Skin epidermis (tissue), 12 donors: ENCODE results near the gene LAGE3.
"Not testable (repeated sequence)": the region's sequence is repeated elsewhere in the genome, so short reads cannot be mapped to it uniquely, and the experiment has no call there.

Experiments used
- H3K27ac ChIP-seq, 21 experiments: fragments of 200-600 bp; sonication (generic) in 11 of 21; one replicate each; pipeline ENCODE4 v1.5.0; 2020; ENCODE audit warnings: mild to moderate bottlenecking in 3 of 21, inconsistent platforms in 2 of 21, moderate library complexity in 2 of 21
- H3K4me3 ChIP-seq, 7 experiments: fragments of 200-600 bp; sonication (generic) in 2 of 7; one replicate each; pipeline ENCODE4 v1.5.0; 2020; ENCODE audit warnings: inconsistent platforms in 2 of 7, mild to moderate bottlenecking in 2 of 7, moderate library complexity in 1 of 7

The LAGE3 gene

DNA sequence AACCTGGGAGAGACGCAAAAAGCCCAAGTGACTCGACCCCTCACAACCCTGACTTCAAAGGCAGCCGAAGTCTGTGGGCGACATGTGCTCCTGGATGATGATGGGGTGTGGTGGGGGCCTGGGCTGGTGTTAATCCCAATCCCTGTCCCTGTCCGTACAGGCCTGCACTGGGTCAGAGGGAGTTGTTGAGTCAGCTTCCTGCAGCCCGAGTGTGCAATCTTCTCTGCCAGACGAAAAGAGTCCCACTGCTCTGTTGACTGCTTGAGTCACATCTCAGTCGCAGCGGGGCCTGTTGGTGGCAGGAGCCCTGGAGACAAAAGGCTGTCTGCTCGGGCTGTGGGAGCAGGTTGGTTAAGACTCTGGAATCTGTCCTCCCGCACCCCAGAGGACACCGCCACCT lies 26.7 kb upstream of the LAGE3 start:
- no peak overlapping the region for H3K4me3 ChIP-seq
- H3K27ac ChIP-seq: no peak overlapping the region

DNA sequence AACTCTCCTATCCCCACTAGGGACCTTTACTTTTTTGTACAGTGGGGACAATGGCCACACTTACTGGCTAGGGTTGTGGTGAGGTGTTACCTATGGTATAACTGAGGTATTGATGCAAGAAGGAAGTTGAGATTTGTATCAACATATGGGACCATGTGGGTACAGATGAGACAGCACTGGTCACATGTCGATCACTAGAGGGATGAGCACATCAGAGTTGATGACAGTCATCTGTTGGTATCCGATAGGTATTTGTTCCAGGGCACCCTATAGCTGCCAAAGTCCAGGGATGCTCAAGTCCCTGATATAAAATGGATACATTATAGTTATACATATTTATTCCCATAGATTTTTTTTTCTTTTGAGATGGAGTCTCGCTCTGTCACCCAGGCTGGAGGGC lies 23.9 kb upstream of the LAGE3 start:
- no peak overlapping the region for H3K4me3 ChIP-seq
- H3K27ac ChIP-seq: no peak overlapping the region

DNA sequence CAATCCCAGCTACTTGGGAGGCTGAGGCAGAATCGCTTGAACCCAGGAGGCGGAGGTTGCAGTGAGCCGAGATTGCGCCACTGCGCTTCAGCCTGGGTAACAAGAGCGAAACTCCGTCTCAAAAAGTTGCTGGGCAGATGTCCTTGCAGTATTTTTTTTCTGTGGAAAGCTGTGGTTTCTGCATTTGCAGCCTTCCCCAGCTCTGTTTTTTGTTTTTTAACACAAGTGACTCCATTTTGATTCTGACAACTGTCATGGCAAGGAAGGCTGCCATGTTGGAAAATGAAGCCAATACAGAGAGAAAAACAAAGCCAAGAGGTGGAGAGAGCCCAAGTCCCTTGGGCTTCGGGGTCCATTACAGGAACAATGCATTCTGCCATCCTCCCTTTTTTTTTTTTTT lies 23.0 kb upstream of the LAGE3 start:
- H3K4me3 ChIP-seq: no peak overlapping the region
- H3K27ac ChIP-seq: no peak overlapping the region

DNA sequence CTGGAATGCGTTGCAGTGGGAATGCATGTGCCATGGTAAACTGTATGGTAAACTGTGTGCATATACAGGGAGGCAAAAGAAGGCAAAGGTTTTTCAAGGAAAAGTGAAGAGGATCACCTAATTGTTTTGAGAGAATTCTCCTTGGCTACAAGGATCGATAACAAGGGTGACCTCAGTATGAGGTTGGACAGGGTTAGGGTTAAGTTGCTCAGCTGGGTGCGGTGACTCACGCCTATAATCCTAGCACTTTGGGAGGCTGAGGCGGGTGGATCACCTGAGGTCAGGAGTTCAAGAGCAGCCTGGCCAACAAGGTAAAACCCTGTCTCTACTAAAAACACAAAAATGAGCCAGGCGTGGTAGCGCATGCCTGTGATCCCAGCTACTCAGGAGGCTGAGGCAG lies 22.3 kb upstream of the LAGE3 start:
- H3K27ac ChIP-seq, H3K4me3 ChIP-seq: not testable (repeated sequence)

DNA sequence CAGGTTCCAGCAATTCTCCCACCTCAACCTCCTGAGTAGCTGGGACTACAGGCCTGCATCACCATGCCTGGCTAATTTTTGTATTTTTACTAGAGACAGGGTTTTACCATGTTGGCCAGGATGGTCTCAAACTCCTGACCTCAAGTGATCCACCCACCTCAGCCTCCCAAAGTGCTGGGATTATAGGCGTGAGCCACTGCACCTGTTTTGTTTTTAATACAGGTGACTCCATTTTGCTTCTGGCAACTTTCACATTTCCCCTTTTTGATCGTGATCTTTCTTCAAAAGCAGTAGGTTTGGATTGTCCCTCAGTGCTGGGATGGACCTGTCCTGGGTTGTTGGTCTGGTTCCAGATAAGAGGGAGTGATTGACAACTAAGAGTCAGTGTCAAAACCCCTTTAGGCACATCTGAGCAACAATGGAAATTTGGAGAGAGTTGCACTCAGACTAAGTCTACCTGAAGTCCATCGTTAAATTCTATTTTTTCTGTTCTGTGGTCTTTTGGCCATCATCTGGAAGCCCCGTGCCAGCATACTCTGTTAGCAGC lies 17.6 kb upstream of the LAGE3 start:
- H3K27ac ChIP-seq, H3K4me3 ChIP-seq: not testable (repeated sequence)

DNA sequence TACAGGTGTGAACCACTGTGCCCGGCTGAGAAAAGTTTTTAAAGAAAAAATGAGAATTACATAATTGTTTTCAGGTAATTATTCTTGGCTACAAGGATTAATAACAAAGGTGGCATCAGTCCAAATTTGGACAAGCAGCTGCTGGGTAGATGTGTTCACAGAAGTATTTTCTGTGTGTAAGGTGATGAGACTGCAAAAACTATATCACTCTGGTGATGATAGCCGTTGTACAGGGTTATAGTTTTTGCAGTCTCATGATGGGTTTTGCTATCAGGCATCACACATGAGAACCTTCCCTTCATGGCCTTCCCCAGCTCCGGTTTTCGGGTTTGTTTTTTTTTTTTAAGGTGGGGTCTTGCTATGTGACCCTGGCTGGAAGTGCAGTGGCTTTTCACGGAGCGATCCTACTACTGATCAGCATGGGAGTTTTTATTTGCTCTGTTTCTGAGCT lies 16.4 kb upstream of the LAGE3 start:
- Histone ChIP-seq H3K4me3 (no peak overlapping the region), H3K27ac (no peak overlapping the region)

DNA sequence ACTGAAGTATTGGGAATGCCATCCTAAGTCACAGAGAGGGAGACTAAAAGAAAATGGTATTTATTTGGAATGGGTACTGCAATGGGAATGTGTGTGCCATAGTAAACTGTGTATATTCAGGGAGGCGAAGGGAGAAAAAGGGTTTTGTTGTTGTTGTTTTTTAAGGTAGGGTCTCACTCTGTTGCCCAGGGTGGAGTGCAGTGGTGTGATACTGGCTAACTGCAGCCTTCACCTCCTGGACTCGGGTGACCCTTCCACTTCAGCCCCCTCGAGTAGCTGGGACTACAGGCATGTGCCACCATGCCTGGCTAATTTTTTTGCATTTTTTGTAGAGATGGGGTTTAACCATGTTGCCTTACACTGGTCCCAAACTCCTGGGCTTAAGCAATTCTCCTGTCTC lies 15.6 kb upstream of the LAGE3 start:
- no peak overlapping the region for H3K27ac ChIP-seq
- H3K4me3 ChIP-seq: no peak overlapping the region

DNA sequence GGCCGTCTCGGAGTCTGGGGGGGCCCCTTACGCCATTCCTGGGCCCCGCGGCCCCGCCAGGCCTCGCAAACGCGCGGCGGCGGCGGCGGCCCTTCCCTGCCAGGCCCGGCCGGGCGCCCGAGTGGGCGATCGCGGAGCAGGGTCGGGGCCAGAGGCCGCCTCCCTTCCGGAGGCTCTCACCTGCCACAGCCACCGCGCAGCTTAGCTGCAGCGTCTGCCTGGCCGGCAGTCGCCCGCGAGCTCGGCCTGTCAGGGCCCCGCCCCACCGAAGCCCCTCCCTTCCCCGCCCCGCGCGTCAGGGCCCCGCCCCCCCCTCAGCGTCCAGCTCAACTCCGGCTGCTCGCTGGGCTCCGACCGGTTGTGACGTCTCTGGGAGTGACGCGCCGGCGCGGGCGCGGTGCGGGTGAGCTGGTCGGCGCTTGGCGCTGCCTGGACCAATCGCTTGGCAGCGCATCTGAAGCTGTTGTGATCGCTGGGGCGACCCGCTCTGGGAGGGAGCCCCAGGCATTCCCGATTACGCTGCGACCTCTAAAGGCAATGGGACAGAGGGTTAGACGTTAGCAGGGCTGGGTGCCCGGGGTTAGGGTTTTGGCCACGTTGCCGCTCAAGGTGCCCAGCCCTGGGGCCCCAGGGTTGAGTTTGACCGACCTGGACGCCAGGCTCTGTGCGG lies 11.5 kb upstream of the LAGE3 start, which contains the start of gene SLC10A3:
SLC10A3 (minus strand) TSS at position 216 of the 670 bp plus-strand sequence. CDS start 1,689 bp downstream, outside the sequence.
- Histone ChIP-seq H3K4me3 (peak within 1 kb of the TSS; percentile 48 to 74 (median 59)), H3K27ac (peak within 1 kb of the TSS; percentile 78 to 98 (median 91))

DNA sequence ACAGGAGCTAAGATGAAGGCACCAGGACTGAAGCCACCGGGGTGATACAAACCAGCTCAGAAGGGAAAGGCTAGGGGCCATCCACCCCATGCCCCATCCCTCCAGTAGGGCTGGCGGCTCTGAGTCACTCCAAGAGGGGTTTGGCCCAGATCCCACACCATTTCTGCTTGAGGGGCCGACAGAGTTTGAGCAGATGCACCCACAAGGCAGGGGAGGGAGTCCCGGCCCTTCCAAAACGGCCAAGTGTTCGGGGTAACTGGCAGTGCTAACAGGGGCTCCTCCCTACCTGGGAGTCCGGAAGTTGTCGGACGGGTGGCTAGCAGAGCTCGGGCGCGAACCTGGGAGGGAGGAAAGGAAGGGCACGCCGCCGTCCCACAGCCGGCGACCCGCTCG lies 10.9 kb upstream of the LAGE3 start:
- Histone ChIP-seq H3K4me3 (peak overlapping the region; percentile 48 to 74 (median 59)), H3K27ac (peak overlapping the region; percentile 78 to 98 (median 91))

DNA sequence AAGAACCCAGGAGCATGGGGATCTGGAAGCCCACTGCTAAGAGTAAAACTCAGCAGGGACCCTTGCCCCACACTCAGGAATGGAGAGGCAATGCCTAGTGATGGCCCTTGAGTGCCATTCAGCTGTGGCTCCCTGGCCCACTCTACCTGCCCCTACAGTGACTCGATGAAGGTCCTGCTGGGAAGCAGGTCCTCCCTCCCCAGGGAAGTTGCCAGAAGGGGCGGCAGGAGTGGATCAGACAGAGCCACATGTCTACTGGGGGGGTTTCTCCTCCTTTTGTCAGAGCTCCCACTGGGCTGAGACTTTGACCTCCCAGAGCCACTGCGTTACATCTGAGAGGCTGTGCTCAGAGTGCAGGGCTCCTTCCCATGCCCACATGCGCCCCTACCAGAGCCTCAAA lies 10.1 kb upstream of the LAGE3 start:
- Histone ChIP-seq H3K4me3 (peak overlapping the region in 6 of 7 experiments; percentile 48 to 74 (median 60)), H3K27ac (peak overlapping the region in 12 of 21 experiments; percentile 39 to 98 (median 94))

DNA sequence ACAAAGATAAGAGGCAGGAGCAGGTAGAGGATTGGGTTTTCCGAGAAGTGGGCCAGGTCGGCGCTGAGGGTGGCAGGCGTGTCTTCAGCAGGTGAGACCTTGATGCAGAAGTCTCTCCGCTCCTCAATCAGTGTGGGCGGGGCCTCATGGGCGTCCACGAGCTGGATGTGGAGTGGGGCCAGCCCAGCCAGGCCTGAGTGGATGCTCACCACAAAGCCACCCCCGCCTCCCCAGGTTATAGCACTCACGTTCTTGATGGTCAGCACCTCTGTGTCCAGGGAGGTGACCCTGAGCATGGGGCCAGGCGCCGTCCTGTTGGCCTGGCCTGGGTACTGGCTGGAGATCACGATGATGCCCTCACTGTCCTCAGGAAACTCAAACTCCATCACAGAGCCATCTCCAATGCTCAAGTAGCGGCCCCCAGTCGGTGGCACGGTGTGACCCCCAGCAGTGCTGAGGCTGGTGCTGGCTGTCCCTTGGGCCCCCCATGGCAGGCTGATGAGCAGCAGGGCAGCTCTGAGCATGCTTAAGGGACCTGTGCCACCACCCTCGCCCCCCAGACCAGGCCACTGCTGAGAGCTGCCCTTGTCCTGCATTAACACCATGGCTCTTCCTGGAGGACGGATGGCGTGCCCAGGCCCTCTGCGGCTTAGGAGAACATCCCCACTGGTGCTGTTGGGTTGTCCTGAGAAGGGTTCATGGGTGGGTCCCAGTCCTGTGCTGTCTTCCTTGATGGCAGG lies 9.4 kb upstream of the LAGE3 start:
- Histone ChIP-seq H3K4me3 (no peak overlapping the region), H3K27ac (peak overlapping the region in 2 of 21 experiments; percentile 96 to 98)

DNA sequence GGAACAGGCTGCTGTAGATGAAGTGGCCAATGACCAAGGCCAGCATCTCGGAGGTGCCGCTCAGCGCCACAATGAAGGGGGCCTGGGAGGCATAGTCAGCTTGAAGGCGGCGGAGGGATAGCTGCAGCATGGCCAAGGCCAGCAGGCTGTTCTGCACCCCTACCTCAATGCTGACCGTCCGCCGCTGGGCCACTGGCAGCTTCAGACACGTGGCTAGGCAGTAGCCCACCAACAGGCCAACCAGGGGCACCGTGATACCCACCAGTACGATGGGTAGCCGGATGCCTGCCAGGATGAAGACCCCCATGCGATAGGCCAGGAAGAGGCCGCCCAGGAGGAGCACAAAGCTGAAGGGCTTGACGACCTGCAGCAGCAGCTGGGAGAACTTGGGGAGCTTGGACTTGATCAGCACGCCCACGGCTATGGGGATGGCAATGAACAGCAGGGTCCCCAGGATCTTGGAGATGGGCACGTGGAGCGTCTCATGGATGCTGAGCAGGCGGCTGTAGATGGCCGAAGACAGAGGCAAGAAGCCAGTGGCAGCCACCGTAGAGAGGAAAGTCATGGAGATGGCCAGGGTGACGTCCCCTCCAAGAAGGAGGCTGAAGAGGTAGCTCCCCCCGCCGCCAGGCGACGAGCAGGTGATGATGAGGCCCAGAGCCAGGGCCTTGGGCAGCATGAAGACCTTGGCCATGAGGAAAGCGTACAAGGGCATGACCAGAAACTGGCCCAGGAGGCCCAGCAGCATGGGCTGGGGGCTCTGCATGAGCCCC lies 8.6 kb upstream of the LAGE3 start:
- peak overlapping the region in 9 of 21 experiments; percentile 55 to 89 (median 76) for H3K27ac ChIP-seq
- H3K4me3 ChIP-seq: no peak overlapping the region

DNA sequence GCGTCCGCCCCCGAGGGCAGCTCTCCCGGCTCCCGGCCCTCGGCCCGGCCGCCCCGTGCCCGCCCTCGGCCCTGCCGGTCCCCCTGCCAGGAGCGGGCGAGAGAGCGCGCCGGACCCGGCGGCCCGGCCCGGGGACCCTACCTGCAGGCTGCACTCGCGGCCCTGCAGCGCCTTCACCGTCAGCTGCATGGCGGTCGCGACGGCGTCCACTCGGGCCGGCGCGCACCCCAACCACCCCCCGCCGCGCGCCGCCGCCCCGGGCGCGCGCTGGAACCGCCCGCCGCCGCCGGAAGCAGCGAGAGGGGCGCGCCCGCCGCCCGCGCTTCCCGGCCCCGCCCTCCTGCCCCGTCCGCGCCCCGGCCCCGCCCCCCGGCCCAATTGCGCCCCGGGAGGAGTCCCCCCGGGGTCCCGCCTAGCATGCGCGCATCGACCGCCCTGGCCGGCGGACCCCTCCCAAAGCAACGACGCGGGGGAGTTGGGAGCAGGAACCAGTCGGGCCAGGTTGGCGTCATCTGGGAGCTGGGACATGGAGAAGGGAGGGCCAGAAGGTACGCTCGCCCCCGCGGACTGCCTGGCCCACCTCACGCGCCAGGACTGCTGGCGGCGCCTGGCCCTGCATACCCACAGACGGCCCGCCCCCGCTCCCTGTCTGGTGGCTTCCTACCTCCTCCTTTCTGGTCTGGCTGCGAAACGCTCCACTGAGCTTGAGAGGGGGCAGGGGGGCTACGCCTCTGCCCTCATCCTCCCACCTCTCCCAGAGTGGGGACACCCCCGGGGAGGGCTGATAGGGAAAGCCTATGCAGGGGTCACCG lies 7.5 kb upstream of the LAGE3 start, which contains the start of gene UBL4A:
UBL4A (minus strand) TSS at position 220 of the 812 bp plus-strand sequence; CDS start at position 189, 31 bp downstream.
- H3K27ac ChIP-seq: peak within 1 kb of the TSS; percentile 22 to 91 (median 81)
- peak within 1 kb of the TSS; percentile 52 to 65 (median 58) for H3K4me3 ChIP-seq

DNA sequence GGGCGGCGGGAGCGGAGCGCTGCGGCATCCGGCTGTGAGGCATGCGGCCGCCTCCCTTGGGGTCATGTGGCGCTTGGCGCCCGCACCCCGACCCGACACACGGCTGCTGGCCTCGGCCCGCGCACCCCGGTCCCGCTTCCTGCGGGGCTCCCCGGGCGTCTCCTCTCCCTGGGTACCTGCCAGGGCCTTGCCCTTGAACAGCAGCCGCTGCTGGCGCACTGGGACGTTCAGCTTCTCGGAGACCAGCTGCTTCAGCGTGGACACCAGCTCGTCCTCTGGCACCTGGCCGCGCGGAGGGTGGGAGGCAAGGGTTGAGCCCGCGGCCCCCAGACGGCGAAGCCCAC lies 6.9 kb upstream of the LAGE3 start:
- H3K4me3 ChIP-seq: peak overlapping the region; percentile 52 to 65 (median 58)
- H3K27ac ChIP-seq: peak overlapping the region; percentile 22 to 91 (median 81)

DNA sequence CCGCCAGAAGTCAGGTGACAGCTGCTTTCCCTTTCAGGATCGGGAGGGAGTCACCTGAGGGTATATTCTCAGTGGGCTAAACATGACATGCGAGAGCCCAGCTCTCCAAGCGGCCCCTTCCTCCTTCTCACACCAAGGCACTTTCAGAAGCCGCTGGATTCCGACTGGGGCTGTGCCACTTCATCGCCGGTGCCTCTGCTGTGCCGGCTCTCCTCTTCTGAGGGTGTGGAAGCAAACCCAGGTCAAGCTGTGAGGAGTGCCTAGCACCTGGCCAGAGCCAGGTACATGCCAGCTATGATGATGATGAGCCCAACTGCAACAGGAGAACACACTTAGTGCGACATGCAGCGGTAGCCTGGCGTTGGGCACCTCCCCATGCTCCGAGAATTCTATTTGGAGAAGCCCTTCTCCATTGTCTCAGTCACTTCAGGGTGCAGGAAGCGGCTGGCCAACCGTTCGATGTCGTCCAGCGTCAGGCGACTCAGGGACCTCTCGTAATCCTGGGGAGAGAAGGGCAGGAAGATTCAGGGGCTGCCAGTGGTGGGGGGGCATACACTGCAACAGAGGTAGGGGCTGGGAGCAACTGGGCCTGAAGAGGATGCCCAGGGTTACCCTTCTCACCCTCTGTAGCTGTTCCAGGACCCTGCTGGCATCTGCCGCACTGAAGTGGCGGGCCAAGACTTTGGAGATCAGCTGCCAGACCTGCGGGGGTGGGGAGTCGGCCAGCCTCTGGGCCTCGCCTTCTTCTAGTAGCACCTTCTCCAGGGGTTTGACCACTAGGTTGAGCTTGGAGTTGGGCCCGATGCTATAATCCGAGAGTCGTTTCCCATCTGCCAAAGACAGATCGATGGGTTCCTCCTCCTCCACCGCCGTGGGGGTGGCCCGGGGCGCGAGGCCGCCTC lies 6.3 kb upstream of the LAGE3 start:
- H3K27ac ChIP-seq: peak overlapping the region; percentile 22 to 91 (median 81)
- H3K4me3 ChIP-seq: peak overlapping the region; percentile 52 to 65 (median 58)

DNA sequence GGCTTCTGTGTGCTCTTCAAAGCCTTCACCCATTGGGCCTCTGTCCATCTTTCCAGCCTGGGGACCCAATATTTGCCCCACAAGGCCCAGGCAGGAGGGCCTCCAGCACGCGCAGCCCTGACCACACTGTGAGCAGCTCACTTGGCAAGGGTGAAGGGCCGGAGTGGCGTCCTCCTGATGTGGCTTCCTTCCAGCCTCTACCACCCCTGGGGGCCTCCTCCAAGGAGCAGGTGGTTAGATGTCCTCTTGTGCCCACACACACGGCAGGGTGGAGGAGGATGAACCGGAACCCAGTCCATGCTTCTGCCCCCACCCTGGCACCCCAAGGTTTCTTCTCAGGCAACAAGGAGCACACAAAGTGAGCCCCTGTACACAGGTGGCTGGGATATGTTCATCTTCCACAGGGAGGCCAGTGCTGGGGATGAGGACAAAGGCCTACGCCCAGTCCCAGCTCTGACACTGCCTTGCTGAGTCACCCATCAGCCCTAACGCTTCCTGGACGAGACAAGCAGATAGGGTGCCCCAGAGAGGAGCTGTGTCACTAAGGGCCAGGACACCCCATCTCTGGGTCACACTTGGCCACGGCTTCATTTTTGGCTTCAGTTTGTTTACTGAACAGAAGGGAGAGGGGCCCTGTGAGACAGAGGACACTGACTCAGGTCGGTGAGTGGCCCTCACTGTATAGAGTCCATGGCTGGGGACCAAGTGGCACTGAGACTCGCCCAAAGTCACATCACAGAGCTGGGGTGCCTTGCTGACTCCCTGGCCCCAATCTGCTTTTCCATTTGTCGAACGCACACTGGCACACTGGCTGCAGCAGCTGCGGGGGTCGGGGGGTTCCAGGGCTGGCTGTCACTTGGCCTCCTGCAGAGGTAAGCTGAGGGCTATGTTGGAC lies 5.4 kb upstream of the LAGE3 start:
- peak overlapping the region in 1 of 21 experiments; percentile 1 for H3K27ac ChIP-seq
- no peak overlapping the region for H3K4me3 ChIP-seq

DNA sequence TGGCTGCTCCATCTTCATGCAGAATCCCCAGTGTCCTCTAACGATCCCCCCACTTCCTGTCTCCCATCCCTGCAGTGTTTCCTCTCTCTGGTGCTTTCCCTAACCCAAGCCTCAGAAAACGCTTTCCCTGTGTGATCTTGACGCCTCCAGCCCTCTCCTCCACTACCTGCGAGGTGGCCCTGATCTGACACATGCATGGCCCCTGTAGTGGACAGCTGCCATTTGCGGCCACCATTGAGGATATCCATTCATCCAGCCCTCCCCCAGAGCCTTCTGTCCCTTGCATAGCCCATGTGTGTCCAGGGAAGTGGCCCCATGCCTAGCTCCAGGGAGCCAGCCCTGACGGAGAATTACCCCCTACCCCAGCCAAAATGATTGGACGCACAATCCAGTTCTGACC lies 4.2 kb upstream of the LAGE3 start:
- Histone ChIP-seq H3K4me3 (no peak overlapping the region), H3K27ac (no peak overlapping the region)
